ENCODE results near the gene ZNF646.
A peak's percentile ranks its signal among the peaks of the same experiment; 100 is the strongest.

Gene ZNF646, protein sequence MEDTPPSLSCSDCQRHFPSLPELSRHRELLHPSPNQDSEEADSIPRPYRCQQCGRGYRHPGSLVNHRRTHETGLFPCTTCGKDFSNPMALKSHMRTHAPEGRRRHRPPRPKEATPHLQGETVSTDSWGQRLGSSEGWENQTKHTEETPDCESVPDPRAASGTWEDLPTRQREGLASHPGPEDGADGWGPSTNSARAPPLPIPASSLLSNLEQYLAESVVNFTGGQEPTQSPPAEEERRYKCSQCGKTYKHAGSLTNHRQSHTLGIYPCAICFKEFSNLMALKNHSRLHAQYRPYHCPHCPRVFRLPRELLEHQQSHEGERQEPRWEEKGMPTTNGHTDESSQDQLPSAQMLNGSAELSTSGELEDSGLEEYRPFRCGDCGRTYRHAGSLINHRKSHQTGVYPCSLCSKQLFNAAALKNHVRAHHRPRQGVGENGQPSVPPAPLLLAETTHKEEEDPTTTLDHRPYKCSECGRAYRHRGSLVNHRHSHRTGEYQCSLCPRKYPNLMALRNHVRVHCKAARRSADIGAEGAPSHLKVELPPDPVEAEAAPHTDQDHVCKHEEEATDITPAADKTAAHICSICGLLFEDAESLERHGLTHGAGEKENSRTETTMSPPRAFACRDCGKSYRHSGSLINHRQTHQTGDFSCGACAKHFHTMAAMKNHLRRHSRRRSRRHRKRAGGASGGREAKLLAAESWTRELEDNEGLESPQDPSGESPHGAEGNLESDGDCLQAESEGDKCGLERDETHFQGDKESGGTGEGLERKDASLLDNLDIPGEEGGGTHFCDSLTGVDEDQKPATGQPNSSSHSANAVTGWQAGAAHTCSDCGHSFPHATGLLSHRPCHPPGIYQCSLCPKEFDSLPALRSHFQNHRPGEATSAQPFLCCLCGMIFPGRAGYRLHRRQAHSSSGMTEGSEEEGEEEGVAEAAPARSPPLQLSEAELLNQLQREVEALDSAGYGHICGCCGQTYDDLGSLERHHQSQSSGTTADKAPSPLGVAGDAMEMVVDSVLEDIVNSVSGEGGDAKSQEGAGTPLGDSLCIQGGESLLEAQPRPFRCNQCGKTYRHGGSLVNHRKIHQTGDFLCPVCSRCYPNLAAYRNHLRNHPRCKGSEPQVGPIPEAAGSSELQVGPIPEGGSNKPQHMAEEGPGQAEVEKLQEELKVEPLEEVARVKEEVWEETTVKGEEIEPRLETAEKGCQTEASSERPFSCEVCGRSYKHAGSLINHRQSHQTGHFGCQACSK (N-terminal part only)

DNA sequence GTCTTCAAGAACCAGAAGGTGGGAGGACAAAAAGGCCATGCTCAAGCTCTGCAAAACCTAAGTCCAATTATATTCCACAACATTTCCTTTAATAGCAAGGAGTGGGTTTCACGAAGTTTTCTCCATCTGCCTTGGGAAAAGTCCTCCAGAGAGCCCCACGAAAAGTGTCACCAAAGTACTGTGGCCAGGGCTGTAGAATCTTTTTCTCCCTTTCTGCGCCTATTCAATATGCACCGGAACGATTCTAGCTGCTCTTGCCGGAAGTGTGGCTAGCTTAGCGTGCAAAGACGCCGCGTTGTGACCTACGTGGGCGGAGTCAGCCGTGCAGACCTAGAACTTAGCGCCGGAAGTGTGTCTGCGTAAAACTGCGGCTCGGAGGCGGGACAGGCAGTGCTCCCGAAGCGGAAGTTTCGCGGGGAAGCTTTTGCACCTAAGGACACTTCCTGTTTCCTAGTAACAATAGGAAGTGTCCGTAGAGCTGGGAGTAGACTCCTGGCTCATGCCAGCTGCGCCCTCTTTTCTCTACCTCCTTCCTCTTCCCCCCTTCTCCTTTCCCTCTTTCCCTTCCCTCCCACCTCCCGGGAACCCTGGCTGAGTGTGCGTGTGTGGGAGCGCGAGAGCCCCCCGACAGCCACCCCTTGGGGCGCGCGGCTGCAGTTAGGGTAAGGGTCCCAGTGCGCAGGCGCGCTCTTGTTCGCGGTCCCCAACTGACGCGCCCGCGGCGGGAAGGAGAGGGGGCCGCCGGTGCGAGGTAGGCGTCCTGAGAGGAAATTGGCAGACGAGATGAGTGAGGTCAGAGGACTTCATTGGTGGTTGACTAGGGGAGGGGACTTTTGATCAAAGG is at the start of gene ZNF646, which contains the start of gene ZNF668:
ZNF646 (plus strand) TSS at position 453 of the 844 bp plus-strand sequence. CDS start 1,903 bp downstream, outside the sequence.
ZNF668 (minus strand) TSS at position 271 of the 844 bp plus-strand sequence. CDS start 9,781 bp downstream, outside the sequence.
- DNase-seq = peak; percentile 92

DNA sequence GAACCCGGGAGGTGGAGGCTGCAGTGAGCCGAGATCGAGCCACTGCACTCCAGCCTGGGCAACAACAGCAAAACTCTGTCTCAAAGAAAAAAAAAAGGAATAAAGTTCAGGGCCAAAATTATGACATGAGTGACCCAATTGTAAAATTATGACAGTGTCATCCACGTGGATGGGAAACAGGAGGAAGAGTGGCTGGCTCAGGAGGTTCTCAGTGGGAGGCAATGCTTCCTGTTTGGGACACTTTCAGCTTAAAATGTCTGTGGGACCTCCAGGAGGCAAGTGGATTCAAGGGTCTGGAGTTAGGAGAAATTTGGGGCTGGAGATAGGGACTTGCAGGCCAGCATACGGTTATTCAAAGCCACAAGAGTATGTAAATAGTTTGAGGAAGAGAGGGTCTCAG is 48.9 kb upstream of the ZNF646 start:
- DNase-seq = no peak

DNA sequence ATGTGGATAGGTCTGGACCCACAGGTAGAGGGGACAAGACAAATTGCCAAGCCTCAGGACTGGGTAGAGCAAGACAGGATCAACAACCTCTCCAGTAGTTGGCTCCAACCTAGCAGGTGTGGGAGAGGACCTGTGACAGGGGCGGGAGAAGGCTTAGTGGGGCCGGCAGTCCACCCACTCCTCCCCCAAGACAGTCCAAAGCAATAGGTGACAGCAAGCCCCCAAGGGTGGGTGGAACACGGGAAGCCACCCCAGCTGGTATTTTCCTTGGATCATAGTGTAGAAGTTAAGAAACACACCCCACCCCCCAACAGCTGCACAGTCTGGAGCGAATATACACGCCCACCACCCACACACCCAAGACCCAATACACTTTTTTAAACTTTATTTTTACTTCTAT is 45.0 kb upstream of the ZNF646 start:
- no peak for DNase-seq

DNA sequence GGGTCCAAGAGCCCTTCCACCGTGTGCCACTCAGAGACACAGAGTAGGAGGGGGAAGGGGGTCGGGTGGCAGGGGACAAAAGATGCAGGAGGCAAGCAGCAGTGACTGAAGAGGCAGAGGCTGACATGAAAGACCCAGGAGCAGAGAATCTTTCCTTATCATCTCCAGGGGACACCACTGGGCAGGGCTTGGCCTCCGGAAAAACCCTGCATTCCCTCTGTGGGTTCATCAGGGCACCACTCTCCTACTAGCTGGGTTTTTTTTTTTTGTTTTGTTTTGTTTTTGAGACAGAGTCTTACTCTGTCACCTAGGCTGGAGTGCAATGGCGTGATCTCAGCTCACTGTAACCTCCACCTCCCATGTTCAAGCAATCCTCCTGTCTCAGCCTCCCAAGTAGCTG is 42.9 kb upstream of the ZNF646 start:
- DNase-seq = no peak

DNA sequence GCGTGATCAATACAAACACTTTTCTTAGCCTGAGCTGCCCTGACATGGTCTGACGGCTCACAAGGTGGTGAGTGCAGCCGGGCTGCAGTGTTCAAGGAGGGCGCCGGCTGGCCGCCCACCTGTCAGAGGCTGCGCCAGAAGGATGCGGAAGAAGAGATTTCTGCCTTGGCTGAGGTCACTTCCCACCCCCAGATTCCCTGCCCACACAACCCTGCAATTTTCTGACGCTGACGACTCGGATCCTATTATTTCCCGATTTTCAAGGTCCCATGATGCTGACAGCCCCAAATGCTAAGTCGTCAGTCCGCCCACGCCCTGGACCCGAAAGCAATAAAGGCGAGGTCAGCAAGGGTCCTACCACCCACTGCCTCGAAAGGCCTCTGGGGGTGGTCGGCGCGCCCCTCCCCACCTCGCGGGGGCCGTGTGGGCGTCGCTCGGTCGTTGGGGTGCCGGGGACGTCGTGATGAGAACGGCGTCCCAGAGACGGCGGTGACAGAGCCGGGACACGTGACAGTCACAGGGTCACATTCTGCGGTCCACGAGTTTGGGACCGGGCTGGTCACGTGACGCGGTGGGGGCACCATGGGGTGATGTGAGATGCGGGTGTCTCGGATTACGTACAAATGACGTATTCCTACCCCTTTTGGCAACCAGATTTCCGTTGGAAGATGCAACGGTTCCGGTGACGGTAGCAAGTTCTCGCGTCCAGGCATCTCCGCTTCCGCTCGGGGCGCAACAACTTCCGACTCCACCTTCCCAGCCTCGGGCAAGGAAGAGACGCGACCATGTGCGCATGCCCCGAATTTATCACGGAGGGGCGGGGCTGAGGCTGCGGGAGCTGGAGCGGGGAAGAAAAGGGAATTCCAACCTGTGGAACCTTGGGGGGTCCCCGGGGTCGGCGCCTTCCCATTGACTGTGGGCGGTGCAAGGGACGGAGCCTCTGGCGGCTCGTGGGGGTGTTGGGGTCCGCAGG is 41.2 kb upstream of the ZNF646 start, which contains the start of gene STX4:
STX4 (plus strand) TSS at position 823 of the 973 bp plus-strand sequence. CDS start 248 bp downstream, outside the sequence.
- peak; percentile 67 for DNase-seq

DNA sequence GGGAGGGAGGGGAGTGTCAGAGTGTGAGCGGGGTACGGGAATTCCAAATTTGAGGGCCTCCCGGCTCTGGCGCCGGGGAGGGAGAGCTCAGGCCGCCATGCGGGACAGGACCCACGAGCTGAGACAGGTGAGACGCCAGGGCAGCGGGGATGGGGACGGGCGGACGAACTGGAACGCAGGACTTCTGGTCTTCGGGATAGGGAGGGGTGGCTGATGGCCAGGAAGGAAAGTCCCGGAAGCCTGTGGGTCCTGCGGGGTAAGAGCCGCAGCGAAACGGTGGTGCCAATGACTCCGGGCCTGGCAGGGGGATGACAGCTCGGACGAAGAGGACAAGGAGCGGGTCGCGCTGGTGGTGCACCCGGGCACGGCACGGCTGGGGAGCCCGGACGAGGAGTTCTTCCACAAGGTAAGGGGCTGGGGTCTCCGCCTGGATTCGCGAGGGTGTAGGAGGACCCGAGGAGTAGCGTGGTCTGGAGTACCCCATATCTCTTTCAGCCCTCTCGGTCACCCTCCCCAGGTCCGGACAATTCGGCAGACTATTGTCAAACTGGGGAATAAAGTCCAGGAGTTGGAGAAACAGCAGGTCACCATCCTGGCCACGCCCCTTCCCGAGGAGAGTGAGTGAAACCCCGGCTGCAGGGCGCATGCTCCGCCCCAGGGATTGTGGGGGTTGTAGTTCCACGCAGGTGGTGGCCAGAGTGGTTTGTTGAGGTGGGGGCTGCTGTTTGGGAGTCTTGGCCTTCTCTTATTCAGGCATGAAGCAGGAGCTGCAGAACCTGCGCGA is 40.3 kb upstream of the ZNF646 start:
- DNase-seq = peak; percentile 42

DNA sequence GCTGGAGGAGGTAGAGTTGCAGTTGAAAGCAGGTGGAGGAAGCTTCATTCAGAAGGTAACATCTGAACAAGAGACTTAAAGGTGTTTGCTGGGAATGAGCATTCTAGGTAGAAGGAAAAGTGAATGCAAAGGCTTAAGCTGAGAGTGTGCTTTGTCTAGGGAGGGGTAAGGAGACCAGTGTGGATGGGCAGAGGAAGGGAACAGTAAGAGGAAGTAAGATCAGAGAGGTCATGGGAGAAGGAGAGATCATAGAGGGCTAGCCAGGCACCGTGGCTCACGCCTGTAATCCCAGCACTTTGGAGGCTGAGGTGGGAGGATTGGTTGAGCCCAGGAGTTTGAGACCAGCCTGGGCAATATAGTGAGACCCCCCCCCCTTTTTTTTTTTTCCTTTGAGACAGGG is 37.5 kb upstream of the ZNF646 start:
- DNase-seq = no peak

DNA sequence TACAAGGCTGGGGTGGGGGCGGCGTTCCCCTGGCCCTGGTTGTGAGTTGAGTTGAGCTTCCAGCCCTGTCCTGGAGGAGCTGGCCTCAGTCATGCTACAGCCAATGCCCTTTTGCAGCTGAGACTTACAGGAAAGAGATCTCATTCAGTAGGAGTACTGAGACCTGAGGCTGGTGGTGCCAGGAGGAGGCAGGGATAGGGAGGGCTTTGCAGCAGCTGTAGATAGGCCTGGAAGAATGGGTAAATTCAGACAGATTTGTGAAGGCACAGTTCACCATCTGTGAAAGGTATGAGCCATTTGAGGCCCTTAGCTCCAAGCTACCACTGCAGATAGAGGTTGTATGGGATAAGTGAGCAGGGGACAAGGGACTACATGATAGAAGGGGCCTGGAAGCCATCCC is 35.2 kb upstream of the ZNF646 start:
- DNase-seq = no peak

DNA sequence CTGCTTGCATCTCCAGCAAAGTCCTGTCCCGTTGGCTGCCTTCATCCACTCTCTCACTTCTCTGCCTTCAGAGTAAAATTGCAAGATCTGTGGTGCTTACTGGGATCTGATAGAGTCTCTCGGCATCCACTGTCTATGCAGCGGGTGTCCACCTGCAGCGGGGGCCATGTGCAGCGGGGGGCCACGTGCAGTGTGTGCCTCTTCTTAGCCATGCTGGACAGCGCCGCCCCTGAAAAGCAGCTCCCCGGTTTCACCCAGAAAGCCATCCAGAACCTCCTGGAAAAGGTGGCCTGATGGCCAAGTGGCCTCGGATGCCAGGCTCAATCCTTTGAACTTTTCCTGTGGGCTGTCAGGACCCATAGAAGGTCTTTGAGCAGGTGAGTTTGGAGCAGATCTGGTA is 31.4 kb upstream of the ZNF646 start:
- DNase-seq = no peak

DNA sequence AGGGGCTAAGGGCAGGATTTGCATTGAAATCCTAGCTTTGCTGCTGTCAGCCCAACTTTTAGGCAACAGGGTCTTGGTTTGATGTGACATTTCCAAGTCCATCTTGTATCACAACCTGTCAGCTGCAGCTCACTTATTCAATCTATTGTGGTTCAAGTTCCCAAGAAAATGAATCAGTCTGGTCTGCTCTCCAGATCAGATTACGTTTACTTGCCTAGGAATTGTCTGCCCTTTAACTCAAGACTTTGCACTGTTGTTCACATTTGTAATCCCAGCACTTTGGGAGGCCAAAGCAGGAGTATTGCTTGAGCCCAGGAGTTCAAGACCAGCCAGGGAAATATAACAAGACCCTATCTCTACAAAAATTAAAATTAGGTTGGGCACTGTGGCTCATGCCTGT is 30.9 kb upstream of the ZNF646 start:
- no peak for DNase-seq

DNA sequence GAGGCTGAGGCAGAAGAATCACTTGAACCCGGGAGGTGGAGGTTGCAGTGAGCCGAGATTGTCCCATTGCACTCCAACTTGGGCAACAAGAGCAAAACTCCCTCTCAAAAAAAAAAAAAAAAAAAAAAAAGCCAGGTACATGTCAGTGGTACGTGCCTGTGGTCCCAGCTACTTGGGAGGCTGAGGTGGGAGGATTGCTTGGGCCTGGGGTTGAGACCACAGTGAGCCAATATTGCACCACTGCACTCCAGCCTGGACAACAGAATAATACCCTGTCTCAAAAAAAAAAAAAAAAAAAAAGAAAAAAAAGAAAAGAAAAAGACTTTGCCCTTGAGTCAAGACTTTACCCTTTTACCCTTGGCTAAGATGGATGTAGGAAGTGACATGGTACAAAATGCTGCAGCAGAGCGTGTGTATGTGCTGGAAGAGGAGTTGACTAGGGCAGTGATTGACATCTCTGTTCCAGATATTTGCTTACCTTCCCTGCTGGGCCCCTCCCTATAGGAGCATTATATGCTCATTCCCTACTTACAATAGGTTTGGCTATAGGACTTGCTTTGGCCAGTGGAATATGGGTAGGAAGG is 30.2 kb upstream of the ZNF646 start:
- no peak for DNase-seq

DNA sequence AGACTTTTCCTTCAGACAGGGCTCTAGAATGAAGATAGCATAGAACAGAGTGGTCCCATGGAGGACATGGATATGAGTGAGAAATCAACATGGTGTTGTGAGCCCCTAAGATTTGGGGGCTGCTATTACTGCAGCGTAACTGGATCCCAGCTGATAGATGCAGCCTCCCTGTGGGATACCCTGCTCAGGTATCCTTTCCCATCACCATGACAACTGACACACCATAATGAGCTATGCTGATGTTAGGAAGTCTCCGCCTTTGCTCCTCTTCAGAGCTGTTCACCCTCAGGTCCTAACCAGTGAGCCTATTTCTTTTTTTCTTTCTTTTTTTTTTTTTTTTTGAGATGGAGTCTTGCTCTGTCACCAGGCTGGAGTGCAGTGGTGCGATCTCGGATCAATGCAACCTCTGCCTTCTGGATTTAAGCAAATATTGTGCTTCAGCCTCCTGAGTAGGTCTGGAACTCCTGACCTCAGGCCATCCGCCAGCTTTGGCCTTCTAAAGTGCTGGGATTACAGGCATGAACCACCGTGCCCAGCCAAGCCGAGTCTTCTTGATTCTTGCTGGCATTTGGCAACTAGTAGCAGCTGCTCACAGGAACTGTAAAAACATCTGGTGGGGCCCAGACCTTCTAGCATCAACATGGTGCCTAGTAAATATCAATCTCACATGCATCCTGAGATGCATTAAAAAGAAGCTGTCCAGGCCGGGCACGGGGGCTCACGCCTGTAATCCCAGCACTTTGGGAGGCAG is 23.8 kb upstream of the ZNF646 start:
- no peak for DNase-seq

DNA sequence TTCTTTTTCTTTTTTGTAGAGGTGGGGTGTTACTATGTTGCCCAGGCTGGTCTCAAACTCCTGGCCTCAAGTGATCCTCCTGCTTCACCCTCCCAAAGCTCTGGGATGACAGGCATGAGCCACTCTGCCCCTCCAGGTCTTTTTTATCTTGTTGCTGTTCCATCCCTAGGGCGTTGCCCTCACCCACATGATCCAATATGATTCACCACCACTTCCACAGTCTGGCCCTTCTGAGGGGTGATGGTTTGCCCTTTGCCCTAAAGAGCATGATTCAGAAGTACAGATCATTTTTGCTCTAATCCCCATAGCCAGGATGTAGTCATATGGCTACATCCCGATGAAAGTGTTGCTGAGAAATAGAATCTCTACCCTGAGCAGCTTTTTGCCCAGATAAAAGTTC is 22.1 kb upstream of the ZNF646 start:
- DNase-seq = no peak

DNA sequence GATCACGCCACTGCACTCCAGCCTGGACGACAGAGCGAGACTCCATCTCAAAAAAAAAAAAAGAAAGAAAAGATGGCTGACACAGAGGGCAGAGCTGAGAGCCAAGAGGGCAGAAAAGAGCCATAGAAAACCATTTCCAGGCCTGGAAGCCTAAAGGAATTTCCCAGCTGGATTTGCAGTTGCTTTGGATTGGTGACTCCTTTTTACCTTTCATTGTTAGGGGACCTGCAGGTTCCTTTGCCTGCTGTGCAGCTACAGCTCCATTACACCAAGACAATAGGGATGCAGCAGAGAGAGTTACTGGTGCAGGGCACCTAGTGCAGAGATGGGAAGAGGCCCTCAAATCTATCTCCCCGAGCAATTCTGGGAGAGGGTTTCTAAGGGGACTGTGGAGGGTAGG is 18.6 kb upstream of the ZNF646 start:
- DNase-seq = no peak

DNA sequence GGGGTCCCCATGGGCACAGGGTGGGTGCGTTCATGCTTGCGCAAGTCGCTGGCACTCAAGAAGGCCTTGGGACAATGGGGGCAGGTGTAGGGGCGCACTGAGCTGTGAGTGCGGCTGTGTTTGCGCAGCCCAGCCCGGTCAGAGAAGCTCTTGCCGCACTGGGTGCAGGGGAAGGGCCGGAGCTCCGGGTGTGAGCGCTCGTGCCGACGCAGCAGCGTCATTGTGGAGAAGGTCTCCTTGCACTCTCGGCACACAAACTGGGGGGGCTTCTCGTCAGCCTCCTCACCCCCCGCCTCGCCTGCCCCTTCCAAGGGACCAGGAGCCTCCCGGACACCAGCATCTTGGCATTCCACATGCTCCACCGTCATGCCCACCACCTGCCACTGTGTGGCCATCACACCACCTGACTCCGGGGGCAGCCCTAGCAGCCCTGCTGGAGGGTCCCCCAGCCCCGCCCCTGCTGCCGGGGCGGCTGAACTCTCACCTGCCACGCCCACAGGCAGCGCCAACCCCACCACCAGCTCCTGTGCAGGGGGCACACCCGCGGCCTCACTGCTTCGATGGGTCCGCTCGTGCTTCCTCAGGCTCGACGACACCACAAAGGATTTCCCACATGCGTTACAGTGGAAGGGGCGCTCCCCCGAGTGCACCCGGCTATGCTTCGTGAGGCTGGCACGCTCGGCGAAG is 13.0 kb upstream of the ZNF646 start:
- no peak for DNase-seq

DNA sequence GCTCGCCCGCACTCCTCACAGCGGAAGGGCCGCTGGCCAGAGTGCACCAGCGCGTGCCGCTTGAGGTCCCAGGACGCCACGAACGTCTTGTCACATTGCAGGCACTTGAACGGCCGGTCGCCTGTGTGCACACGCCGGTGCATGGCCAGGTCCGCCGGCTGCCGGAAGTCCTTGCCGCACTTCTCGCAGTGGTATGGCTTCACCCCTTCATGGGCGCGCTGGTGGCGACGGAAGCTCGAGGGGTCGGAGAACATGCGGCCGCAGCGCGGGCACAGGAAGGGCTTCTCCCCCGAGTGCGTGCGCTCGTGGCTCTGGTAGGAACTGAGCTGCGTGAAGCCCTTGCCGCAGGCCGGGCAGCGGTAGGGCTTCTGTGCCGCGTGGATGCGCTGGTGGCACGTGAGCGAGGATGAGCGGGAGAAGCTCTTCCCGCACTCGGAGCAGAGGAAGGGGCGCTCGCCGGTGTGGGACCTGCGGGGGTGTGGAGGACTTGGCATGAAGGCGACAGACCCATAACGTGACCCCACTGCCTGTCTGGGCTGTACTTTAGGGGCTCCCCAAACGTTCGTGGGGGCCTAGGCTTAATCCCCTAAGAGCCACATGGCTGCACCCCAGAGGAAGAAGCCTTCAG is 12.3 kb upstream of the ZNF646 start:
- DNase-seq = no peak

DNA sequence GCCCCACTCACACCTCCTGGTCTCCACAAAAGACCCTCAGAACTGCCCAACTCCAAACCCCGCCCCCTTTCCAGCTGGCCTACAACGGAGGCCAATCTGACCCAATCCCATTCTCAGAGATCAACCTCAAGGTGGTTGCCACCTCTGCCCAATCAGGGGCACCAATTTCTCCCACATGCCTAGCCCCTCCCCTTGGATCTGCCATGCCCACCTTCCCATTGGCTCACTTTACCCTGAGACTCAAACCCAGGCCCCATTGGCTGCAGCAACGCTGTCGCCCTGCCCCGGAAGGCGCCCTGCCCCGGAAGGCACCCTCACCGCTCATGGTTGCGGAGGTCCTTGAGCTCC is 10.8 kb upstream of the ZNF646 start:
- no peak for DNase-seq

Data from NCI-H1048 (cell line).